Activated naive CD4-positive, alpha-beta T cell treated with anti-CD3 and anti-CD28 coated beads, Interleukin-2, amount 50 U/mL, for 16 hours (primary cell): ENCODE data around the gene RAB3GAP2.
"Not testable (repeated sequence)": the region's sequence is repeated elsewhere in the genome, so short reads cannot be mapped to it uniquely, and the experiment has no call there.

Source experiments
- DNase-seq: peaks from one replicate; pipeline ENCODE4 v3.0.0-alpha.2; 2020

RAB3GAP2 gene

DNA sequence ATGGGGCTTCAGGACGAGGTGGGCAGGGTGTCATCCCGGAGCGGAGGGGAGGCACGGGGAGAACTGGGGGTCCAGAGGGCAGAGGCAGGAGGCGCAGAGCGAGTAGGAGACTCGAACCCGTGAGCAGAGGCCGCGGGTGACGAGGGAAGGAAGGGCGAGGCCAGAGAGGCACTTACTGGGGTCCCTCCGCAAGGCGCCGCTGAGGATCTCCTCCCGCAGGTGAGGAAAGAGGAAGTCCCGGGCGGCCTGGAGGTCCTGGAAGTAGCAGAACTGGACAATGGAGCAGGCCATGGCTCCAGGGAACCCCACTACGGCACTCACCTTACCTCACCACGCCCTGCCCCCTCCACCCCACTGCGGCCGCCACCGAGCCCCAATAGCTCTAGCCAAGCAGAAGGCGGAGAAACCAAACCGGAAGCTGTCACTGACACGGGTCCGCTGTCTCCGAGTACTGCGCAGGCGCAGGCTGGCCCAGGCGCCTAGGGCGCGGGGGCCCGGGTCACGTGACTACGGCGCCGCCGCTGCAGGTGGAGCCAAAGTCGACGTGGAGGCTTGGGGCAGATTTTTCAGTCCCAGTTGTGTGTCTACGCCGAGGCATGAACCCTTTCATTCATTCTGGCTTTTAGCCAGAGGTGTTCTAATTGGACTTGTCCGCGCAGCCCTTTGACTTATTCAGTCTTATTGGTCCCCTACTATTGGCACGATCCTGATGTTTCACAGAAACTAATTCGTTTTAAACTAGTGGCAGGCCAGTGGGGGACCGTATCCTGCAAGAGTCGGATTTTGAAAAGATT is at the start of gene RAB3GAP2:
Gene RAB3GAP2, minus strand, starts transcription at position 407 of the 794 bp plus-strand sequence. Its CDS starts 116 bp downstream, at position 291.
- peak; percentile 96 for DNase-seq

DNA sequence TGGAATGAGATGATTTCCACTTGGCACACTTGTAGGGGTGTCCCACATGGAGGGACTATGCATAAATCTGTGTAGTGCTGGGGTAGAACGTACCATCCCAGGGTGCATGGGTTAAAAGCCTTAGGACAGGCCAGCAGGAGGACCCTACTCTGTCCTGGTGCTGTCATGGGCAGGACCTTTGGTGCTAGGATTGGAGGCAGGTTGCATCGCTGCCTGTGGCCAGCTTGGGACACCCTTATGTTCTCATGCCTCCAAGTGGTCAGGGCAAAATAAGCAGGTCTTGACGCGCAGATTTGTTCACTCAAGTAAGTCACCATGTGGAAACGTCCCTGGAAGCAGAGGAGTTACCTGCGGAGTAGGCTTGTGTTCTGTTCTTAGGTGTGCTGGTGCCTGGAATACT is 49.5 kb upstream of the RAB3GAP2 start:
- DNase-seq = no peak

DNA sequence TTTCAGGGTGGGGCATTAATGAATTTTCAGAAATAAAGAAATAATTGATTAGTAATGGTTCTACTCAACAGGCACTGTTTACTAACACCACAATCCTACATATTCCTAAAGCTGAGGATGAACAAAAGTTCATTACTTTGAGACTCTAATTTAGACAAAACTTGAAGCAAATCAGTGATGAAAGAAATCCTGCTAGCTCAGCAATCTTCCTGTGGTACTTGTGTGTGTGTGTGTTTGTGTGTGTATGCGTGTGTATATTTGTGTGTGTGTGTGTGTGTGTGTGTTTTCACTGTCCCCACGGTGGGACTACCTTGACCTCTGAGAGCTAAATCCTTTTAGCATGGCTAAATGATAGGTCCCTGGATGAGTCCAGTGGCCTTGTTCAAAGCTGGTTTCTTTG is 48.5 kb upstream of the RAB3GAP2 start:
- no peak for DNase-seq

DNA sequence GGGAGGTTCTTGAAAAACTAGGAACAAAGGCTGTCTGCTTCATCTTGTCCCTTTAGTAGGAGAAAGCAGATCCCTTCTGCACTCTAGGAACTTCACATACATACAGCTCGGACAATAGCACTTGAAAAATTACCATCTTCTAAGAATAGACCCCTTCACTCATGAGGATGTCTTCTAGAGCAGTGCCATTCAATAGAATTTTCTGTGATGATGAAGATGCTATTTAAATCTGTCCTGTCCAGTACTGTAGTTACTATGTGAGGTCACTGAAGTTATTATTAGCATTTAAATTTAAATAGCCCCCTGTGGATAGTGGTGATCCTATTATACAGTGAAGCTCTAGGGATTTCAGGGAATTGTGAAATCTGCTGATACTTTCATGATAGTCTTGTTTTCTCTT is 46.4 kb upstream of the RAB3GAP2 start:
- DNase-seq = no peak

DNA sequence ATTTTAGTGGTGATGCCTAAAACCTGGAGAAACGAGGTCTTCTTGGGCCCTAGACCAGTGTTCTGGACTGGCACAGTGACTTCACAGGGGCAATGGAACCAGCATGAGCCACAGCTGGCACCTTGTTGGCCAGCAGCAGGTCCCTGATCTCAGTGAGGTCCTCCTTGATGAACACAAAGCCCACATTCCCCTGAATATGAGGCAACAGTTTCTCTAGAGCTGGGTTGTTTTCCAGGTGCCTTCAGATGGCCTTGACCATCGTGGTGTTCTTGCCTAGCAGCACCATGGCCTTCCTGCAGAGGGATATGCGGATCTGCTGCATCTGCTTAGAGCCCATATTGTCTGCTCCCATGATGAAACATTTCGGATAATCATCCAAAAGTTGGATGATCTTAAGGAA is 44.9 kb upstream of the RAB3GAP2 start:
- DNase-seq = no peak

DNA sequence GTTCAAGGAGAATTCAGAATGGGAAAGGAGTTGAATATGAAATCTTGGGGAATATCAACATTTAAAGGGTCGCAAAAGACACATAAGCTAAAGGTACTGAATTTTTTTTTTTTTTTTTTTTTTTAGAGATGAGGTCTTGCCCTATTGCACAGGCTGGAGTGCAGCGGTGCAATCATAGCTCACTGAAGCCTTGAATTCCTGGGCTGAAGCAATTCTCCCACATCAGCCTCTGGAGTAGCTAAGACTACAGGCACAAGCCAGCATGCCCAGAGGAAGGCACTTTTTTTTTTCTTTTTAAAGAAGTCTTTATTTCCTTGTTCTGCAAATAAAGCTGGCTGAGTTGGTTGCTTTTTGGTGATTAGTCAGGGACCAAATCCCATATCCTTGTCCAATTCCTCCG is 44.1 kb upstream of the RAB3GAP2 start:
- no peak for DNase-seq

GRCh38 chr1:220315070-220315839 is 43.0 kb upstream of the RAB3GAP2 start:
- DNase-seq = no peak

- DNase-seq = no peak
Measured at GRCh38 chr1:220313576-220313975, 41.3 kb upstream of the RAB3GAP2 start.

DNA sequence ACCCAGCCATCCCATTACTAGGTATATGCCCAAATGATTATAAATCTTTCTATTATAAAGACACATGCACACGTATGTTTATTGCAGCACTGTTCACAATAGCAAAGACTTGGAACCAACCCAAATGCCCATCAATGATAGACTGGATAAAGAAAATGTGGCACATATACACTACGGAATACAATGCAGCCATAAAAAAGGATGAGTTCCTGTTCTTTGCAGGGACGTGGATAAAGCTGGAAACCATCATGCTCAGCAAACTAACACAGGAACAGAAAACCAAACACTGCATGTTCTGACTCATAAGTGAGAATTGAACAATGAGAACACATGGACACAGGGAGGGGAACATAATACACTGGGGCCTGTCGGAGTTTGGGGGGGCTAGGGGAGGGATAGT is 37.9 kb upstream of the RAB3GAP2 start:
- DNase-seq = not testable (repeated sequence)

- no peak for DNase-seq
Measured at GRCh38 chr1:220307607-220308006, 35.4 kb upstream of the RAB3GAP2 start.

DNA sequence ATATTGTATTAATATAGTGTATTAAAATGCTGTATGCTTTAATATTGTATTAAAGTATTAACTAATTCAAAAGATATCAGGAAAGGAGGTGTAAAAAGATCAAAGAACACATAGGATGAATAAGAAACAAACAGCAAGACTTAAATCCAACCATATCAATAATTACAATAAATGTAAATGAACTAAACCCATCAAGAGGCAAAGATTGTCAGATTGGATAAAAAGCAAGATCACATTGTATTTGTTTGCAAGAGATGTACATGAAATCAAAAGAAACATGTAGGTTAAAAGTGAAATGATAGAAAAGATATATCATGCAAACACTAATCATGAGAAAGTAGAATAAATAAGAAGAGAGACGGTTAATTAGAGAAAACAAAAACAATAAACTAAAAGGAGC is 34.1 kb upstream of the RAB3GAP2 start:
- DNase-seq = no peak

- DNase-seq = no peak
Measured at GRCh38 chr1:220303871-220304270, 31.6 kb upstream of the RAB3GAP2 start.

- DNase-seq = no peak
Measured at GRCh38 chr1:220301630-220302029, 29.4 kb upstream of the RAB3GAP2 start.

GRCh38 chr1:220300442-220301121 is 28.3 kb upstream of the RAB3GAP2 start:
- no peak for DNase-seq

GRCh38 chr1:220299337-220299736 is 27.1 kb upstream of the RAB3GAP2 start:
- DNase-seq = no peak

GRCh38 chr1:220298470-220299205 is 26.4 kb upstream of the RAB3GAP2 start:
- DNase-seq = no peak

DNA sequence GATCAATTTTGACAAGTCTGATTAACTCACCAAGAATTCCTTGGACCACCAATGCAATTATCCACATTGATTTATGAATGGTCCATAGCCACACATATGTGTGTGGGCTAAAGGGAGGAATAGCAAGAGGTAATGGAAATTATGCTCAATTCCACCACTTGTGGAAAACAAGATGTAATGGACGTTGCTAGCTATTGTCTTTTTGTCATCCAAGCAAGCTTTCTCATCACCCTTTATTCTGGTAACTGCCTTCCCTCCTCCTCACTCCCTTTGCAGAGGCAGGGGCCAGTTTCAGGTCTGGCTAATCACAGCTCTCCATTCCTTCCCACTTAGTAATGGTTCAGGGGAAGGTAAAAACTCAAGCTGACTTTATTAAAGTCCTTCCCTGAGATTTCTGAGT is 24.7 kb upstream of the RAB3GAP2 start:
- DNase-seq = no peak

GRCh38 chr1:220294846-220295301 is 22.6 kb upstream of the RAB3GAP2 start:
- DNase-seq = no peak

GRCh38 chr1:220291580-220291979 is 19.3 kb upstream of the RAB3GAP2 start:
- DNase-seq = no peak

GRCh38 chr1:220290140-220290761 is 18.0 kb upstream of the RAB3GAP2 start:
- DNase-seq = no peak

- DNase-seq = no peak
Measured at GRCh38 chr1:220287129-220287528, 14.9 kb upstream of the RAB3GAP2 start.

GRCh38 chr1:220283625-220284024 is 11.4 kb upstream of the RAB3GAP2 start:
- no peak for DNase-seq
